GM19438 (cell line): ENCODE data around the gene IL36RN.
"Not testable (repeated sequence)": the region's sequence is repeated elsewhere in the genome, so short reads cannot be mapped to it uniquely, and the experiment has no call there.

ENCODE experiments used
- ATAC-seq: cut with Tn5 transposase; IDR thresholded peaks from one replicate; pipeline ENCODE4 v1.9.1; 2021; ENCODE audit warnings: low read depth; ENCODE audit not compliant: unreplicated experiment

IL36RN gene

DNA sequence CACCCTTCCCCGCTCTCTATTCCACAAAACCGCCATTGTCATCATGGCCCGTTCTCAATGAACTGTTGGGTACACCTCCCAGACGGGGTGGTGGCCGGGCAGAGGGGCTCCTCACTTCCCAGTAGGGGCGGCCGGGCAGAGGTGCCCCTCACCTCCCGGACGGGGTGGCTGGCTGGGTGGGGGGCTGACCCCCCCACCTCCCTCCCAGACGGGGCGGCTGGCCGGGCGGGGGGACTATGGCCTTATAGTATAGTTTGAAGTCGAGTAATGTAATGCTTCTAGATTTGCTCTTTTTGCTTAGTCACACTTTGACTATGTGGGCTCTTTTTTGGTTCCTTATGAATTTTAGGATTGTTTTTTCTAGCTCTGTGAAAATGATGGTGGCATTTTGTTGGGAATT, 37.3 kb downstream of the IL36RN start:
- not testable (repeated sequence) for ATAC-seq

- not testable (repeated sequence) for ATAC-seq
Measured at GRCh38 chr2:113096842-113097618, 38.0 kb downstream of the IL36RN start.

- ATAC-seq = no peak
Measured at GRCh38 chr2:113098041-113098440, 39.0 kb downstream of the IL36RN start.

DNA sequence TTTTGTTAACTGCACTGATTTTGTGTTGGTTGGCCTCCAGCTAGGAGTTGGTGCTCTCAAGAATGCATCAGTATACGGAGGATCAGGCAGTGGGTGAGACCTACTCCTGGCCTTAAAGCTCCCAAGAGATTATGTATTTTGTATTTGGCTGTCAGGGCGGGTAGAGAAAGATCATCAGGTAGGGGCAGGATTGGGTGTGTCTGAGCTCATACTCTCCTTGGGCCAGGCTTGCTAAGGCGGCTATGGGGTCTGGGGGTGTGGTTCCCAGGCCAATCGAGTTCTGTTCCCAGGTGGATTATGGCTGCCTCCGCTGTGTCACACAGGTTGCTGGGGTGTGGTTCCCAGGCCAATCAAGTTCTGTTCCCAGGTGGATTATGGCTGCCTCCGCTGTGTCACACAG, 39.5 kb downstream of the IL36RN start:
- no peak for ATAC-seq

- ATAC-seq = no peak
Measured at GRCh38 chr2:113102133-113102532, 43.1 kb downstream of the IL36RN start.

- no peak for ATAC-seq
Measured at GRCh38 chr2:113103277-113103676, 44.3 kb downstream of the IL36RN start.

GRCh38 chr2:113104054-113104611, 45.1 kb downstream of the IL36RN start:
- ATAC-seq = no peak

DNA sequence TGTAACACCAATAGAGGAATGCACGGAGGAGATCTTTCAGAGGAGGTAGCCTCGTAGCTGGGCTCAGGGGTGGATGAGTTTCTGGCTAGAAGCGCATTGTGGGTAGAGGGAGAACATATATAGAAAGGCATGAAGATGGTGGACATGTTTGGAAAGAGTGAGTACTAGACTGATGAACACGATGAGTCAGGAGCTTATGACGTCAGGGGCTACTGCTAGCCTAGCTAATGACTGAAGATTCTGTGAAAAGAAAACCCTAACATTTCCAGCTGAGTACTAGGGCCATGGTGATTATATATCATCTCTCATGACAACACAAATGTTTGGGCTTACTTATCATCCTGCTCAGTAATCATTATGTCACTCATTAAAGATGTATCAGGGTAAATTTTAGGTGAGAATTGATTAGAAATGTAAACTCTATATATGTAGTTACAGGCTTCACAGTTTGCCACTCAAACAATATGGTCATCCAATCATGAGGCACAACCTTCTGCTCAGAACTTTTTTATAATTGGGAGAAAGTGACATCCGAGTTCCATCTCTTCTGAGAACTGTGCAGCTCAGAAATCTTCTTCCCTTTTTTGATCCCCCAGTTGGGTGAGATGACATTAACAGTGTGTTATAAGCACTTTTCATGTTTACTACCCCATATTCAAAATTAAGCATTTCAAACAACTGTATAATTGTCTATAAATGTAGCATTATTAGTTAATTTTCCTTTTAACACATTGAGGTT, 46.2 kb downstream of the IL36RN start:
- no peak for ATAC-seq

DNA sequence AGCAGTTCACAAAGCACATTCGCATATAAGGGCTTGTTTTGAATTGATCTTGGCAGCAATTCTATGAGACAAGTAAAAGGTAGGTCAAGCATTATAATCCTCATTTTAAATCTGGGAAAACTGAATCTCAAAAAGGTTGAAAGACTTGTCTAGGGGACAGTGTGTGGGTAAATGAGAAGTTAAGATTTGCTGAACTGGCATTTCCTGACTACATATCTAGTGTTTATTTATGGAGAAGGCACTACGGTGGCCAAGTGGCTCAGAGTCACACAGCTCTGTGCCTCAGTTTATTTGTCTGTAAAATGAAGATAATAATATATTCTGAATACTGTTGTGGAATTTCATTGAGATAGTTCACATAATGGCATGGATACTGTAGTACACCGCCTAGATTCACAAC, 52.1 kb downstream of the IL36RN start:
- ATAC-seq = no peak

DNA sequence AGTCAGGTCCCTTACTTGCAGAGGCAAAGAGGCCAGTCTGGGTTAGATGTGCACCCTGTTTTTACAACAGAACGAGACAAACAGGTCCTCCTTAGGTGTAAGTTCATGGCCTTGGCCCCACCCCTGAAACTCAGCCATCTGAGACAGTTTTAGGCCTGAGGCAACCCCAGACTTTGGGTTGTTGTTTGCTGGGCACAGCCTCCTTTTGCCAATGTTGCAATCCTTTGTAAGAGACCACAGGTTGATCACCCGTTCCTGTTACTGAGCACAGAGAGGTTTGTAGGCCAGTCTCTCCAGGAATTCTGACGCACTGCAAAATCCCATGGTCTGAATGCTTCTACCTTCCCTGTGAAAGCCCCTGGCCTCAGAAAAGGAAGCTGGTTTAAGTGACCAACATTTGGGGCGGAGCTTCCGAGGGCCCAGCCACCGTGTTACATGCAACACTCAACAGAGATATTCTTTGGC, 52.9 kb downstream of the IL36RN start:
- ATAC-seq = no peak

DNA sequence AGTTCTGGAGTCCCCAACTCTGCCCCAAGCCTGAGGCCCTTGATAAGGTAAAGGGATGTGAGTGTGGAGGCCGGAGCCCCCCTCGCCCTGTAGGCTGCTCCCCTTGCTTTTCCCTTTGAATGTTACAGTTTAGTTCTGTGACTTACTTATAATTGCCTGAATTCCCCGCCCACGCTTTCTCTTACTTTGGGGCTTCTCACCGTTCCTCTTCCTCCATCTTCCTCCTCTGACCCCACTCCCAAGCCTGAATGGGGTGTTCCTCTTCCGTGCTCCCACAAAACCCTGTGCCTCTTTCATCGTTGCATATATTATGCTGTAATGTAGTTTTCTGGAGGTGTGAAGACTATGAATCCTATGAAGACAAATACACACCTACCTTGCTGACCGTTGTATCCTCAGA, 53.4 kb downstream of the IL36RN start:
- no peak for ATAC-seq

GRCh38 chr2:113112871-113113270, 53.9 kb downstream of the IL36RN start:
- ATAC-seq = no peak

DNA sequence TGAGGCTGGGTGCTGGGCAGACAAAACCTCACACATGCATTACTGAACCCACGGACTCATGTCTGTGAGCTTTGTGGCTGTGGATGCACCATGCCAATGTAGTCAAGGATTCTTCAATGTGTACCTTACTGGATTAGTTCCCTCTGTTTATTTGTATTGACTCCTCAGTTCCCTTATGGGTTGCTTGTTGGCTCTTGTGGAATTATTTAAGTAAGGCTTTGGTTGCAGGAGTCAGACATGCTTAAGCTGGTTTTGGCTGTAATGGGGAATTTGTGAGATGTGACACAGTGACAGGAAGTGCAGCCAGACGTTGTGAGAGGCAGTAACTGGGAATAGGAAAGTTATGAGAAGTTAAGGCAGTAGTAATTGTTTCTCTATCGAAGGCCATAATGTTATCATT, 54.8 kb downstream of the IL36RN start:
- ATAC-seq = no peak
